ENCODE data around the gene RNF144A.
A peak's percentile ranks its signal among the peaks of the same experiment; 100 is the strongest.

Gene RNF144A

GRCh38 chr2:7040547-7040946 is 123.3 kb downstream of the RNF144A start:
- peak in 1 of 42 donors; percentile 5 for DNase-seq
- intact Hi-C loops (cut with DNase I): loop anchor here (10.0 kb wide), 1 partner anchor 146 kb away; no protein-coding TSS in a partner anchor

DNA sequence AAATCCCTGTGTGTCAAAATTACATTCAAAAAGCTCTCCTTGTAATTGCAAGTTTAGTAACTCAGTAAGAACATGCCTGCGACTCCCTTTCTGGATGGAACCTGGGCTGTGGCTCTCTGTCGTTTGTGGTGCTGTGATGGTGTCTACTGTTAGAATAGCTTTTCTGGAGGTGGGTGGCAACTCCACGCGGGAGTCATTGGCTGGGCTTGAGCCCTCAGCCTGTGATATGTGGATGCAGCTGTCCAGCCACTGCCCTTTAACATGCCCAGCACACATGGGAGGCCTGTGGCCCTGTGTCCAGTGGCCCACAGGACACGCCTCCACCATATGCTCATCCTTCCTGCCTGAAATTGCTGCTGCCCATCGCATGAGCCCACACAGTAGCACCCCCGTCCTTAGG is 124.2 kb downstream of the RNF144A start:
- peak in 1 of 42 donors; percentile 6 for DNase-seq
- intact Hi-C loops (cut with DNase I): loop anchor here (10.0 kb wide), 1 partner anchor 147 kb away; no protein-coding TSS in a partner anchor

DNA sequence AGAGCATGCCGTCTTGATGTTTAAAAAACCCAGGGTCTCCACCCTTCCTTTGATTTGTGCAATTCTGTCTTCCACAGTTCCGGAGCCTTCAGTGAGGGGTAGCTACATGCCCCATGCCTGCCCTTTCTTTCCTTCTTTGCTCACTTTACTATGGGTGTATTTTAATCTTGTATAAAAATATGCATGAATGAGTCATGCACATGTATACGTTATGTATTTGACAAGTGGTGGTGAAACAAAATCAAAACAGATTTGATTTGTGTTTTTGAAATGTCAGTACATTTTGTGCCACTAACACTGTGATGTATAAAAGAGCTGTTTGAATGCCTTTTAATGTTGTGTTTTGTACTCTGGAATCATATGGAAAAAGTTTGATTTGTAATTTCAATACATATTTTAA is 126.5 kb downstream of the RNF144A start:
- no peak for DNase-seq
- intact Hi-C loops (cut with DNase I): loop anchor here (10.0 kb wide), 1 partner anchor 149 kb away; no protein-coding TSS in a partner anchor

DNA sequence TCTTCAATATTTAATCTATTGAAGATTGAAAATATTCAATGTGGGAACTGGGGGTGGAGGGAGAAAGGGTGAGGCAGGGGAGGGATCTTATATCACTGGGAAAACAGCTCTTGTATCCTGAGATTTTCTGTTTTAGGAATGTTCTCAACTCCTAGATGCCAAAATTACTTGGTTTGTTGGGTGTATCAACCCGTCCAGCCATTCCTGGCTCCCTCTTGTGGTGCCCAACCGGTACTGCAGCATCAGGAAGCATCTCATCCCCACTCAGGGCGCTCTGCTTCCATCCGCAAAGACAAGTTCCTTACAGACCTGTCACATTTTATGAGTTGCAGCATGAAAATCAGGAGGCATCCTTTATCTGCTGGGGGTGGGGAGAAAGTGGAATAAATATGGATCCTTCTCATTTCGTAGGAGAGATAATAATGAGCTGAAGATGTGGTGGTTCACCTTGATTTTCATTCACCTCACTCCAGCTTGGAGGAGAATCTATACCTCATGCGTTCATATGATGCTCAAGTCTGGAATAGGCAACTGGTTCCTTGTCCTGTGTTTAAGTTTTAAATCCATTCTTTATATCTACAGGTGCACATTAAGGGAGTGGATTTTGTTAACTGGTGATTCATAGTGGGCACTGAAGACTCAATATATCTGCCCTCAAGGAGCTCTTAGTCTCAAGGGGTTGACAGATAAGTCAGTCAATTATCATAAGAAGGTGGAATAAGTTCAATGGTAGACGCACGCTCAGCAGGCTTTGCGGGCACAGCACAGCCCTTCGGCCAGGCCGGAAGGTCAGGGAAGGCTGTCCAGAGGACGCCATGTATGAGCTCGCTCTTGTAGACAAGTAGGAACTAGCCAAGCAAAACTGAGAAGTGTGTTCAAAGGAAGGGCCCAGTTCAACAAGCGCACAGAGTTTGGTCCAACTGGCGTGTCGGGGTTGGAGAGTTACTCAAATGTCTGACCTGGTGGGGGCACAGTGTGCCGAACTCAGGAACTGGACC is 127.3 kb downstream of the RNF144A start:
- DNase-seq: peak in 41 of 42 donors; percentile 64 to 93 (median 82)

GRCh38 chr2:7045601-7046590 is 128.7 kb downstream of the RNF144A start:
- intact Hi-C loops (cut with DNase I): loop anchor here (10.0 kb wide), 1 partner anchor 151 kb away; no protein-coding TSS in a partner anchor
- DNase-seq: no peak

More for the DNA sequence above, 127.3 kb downstream of the RNF144A start:
- intact Hi-C loops (cut with DNase I): loop anchor here (10.0 kb wide), 1 partner anchor 150 kb away; no protein-coding TSS in a partner anchor

DNA sequence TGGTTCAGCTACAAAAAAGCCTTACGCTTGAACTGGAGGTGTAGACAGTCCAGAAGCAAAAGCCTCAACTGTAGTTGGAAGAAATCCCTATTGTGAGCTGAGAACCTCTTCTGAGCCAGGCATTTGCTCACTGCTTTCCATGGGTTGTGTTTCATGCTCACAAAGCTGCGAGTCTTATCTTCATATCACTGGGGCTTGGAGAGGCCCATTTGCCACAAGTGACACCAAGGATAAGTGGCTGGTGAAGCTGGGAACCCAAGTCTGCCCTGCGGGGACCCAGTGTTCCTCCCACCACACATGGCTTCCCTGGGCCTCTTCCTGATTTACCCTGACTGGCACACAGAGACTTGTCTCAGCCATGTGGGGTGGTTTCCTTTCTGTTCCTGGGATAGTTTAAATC is 130.4 kb downstream of the RNF144A start:
- no peak for DNase-seq
- intact Hi-C loops (cut with DNase I): loop anchor here (10.0 kb wide), 1 partner anchor 153 kb away; no protein-coding TSS in a partner anchor

- DNase-seq: no peak
- intact Hi-C loops (cut with DNase I): loop anchor here (10.0 kb wide), 1 partner anchor 154 kb away; no protein-coding TSS in a partner anchor
These were observed 131.6 kb downstream of the RNF144A start for GRCh38 chr2:7048762-7049294.

- intact Hi-C loops (cut with DNase I): no loop called here
- no peak for DNase-seq
These were observed 135.2 kb downstream of the RNF144A start for GRCh38 chr2:7052404-7052803.

DNA sequence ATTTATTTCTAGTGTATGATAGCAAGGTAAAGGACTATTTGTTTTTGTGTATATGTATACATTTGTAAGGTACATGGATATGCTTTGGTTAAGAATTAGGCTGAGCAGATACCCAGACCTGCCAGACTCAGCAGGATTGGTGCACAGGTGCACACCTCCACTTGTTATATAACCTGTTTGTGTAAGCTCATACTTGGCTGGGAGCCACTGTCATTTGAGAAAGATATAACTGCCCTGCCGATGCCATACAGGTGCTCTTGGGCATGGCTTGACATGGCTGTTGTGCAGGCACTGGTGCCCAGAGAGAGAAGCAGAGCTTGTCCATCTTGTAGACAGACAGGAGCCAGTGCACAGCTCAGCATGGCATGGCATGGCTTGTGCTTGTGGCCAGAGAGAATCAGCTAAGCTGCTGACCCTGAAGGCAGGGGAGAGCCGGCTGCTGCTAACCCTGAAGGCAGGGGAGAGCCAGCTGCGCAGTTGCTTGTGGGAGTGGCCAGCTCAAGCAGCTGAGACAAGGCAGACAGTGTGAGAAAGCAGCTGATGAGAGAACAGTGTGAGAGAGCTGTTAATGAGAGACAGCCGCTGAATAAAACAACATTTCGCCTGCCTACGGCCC is 136.5 kb downstream of the RNF144A start:
- intact Hi-C loops (cut with DNase I): no loop called here
- DNase-seq: peak in 27 of 42 donors; percentile 23 to 78 (median 53)

GRCh38 chr2:7057865-7058400 is 140.7 kb downstream of the RNF144A start:
- no peak for DNase-seq
- intact Hi-C loops (cut with DNase I): no loop called here

- intact Hi-C loops (cut with DNase I): no loop called here
- DNase-seq: no peak
These were observed 142.9 kb downstream of the RNF144A start for GRCh38 chr2:7060156-7060555.

- intact Hi-C loops (cut with DNase I): no loop called here
- no peak for DNase-seq
These were observed 143.6 kb downstream of the RNF144A start for GRCh38 chr2:7060631-7061449.

DNA sequence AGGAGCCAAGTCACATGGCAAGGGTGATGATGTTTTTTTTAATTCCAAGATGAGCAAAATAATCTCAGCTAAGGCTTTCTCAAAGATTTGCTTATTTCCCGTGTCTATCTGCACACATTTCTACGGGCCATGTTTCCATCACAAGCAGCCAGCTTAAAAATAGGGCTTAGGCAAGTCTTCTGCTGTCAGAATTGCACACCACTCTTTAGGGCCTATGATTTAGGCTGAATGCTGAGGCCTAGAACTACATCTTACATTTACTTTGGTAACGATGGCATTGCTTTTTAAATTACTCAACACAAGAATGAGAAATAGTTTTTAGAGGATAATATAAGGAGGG is 144.2 kb downstream of the RNF144A start:
- no peak for DNase-seq
- intact Hi-C loops (cut with DNase I): no loop called here

DNA sequence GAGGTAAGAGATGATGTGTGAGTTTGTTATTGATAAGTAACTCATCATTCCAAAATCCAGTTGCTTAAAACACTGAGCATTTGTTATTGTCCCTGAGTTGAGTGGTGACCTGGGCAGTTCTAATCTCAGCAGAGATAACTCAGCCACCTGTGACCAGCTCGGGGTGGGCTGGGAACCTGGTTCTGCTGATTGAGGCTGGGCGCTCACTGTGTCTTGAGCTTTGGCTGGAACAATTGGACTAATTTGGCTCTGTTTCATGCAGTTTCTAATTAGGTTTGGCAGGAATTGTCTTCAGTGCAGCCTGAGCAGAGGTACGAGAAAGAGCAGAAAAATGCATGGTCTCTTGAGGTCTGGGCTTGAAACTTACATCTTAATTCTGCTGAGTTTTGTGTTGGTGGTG is 144.7 kb downstream of the RNF144A start:
- DNase-seq: no peak
- intact Hi-C loops (cut with DNase I): no loop called here

DNA sequence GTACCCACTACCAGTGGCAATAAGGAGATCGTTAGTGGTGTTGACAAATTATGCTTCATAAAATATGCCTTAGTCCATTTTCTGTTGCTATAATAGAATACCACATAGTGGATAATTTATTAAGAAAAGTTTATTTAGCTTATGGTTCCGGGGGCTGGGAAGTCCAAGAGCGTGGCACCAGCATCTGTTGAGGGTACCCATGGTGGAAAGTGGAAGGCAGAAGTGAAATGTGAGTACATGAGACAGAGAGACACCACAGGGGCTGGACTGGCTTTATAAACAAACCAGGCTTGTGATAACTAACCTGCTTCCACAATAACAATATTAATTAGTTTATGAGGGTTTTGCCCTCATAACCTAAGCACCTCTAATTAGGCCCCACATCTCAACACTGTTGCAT is 146.6 kb downstream of the RNF144A start:
- no peak for DNase-seq
- intact Hi-C loops (cut with DNase I): no loop called here

- intact Hi-C loops (cut with DNase I): no loop called here
These were observed 151.2 kb downstream of the RNF144A start for GRCh38 chr2:7068457-7068856.

GRCh38 chr2:7070483-7070882 is 153.3 kb downstream of the RNF144A start:
- DNase-seq: no peak
- intact Hi-C loops (cut with DNase I): no loop called here

More at GRCh38 chr2:7068457-7068856, 151.2 kb downstream of the RNF144A start:
- no peak for DNase-seq

All from head of caudate nucleus (tissue), 42 donors.